A549 (cell line): ENCODE results near the gene FSCN2. TPM values are rescaled to one million over a fixed set of nuclear protein-coding genes. Genes with fewer than 3 reads are reported as not detected.

Source experiments
- ATAC-seq, 2 experiments: fragments of 200-7000 bp in 1 of 2; fragments of >200 bp in 1 of 2; cut with Nextera tagmentation in 1 of 2; cut with Tn5 transposase in 1 of 2; 3 replicates each; pipeline versions ENCODE4 v1.8.0 to v1.9.1; 2018 to 2020; ENCODE audit warnings: mild to moderate bottlenecking in 1 of 2, moderate library complexity in 1 of 2
- CTCF ChIA-PET: fragments of 300-600 bp; sonication (Branson Sonifier 250); formaldehyde crosslinking; extraction: SDS; loops from one replicate; lab custom pipeline; 2021; ENCODE audit warnings: antibody characterized with exemption, inconsistent platforms; lab: Yijun Ruan, JAX
- POLR2A ChIA-PET: fragments of 350-600 bp; formaldehyde crosslinking; extraction: SDS; loops from one replicate; lab custom pipeline; 2021; ENCODE audit warnings: antibody characterized with exemption, inconsistent platforms; lab: Yijun Ruan, JAX
- DNase-seq, 2 experiments: peaks; one replicate each; pipeline versions ENCODE4 v3.0.0 to v3.0.0-alpha.2; 2011 to 2016; ENCODE audit warnings: low read depth in 1 of 2, low spot score in 1 of 2
- FAIRE-seq: peaks from 2 replicates; lab custom pipeline; 2011; peaks lifted over from hg19 to GRCh38; lab: Jason Lieb, UNC
- H3K27ac ChIP-seq, 2 experiments: fragments of >200 bp; sonication (Bioruptor Twin); formaldehyde crosslinking; 3 replicates each; pipeline ENCODE4 v1.5.1; 2016 to 2017
- H3K4me1 ChIP-seq: fragments of >200 bp; sonication (Bioruptor Twin); formaldehyde crosslinking; 3 replicates; pipeline ENCODE4 v1.6.1; 2016
- H3K4me2 ChIP-seq: fragments of >200 bp; sonication (Bioruptor Twin); formaldehyde crosslinking; 3 replicates; pipeline ENCODE4 v1.6.1; 2016
- H3K4me3 ChIP-seq: fragments of >200 bp; sonication (Bioruptor Twin); formaldehyde crosslinking; 3 replicates; pipeline ENCODE4 v1.5.1; 2016
- H3K9me3 ChIP-seq: fragments of >200 bp; sonication (Bioruptor Twin); formaldehyde crosslinking; 3 replicates; pipeline ENCODE4 v1.6.1; 2016
- CHD2 ChIP-seq: fragments of 150-350 bp; IDR thresholded peaks from 2 replicates; pipeline ENCODE4 v1.6.1; 2014; ENCODE audit warnings: low read length; ENCODE audit not compliant: partially characterized antibody
- CHD4 ChIP-seq: fragments of 200-600 bp; sonication (generic); IDR thresholded peaks from 2 replicates; pipeline ENCODE4 v1.6.1; 2016; ENCODE audit warnings: antibody characterized with exemption, mild to moderate bottlenecking, borderline replicate concordance
- EHF ChIP-seq: fragments of 250-450 bp; sonication (Bioruptor Pico); IDR thresholded peaks from 2 replicates; pipeline ENCODE4 v1.5.0; 2020; ENCODE audit warnings: mild to moderate bottlenecking
- EHMT2 ChIP-seq: fragments of 200-600 bp; sonication (generic); IDR thresholded peaks from 2 replicates; pipeline ENCODE4 v1.6.1; 2016; ENCODE audit warnings: antibody characterized with exemption, low read depth, mild to moderate bottlenecking, moderate library complexity
- HDAC2 ChIP-seq: fragments of 200-600 bp; sonication (generic); IDR thresholded peaks from 2 replicates; pipeline ENCODE4 v1.6.1; 2016
- HOXA7 ChIP-seq: fragments of 250-450 bp; sonication (Bioruptor Pico); IDR thresholded peaks from 2 replicates; pipeline ENCODE4 v1.5.0; 2020; ENCODE audit warnings: mild to moderate bottlenecking, moderate library complexity
- HOXB13 ChIP-seq: fragments of 250-450 bp; sonication (Bioruptor Pico); IDR thresholded peaks from 2 replicates; pipeline ENCODE4 v1.5.0; 2020; ENCODE audit warnings: low read depth, mild to moderate bottlenecking, moderate library complexity
- KDM1A ChIP-seq: fragments of 200-600 bp; sonication (generic); IDR thresholded peaks from 2 replicates; pipeline ENCODE4 v1.6.1; 2016; ENCODE audit warnings: low read depth, mild to moderate bottlenecking
- KDM5A ChIP-seq: fragments of 200-600 bp; sonication (generic); IDR thresholded peaks from 2 replicates; pipeline ENCODE4 v1.6.1; 2016; ENCODE audit warnings: antibody characterized with exemption, mild to moderate bottlenecking
- MAFK ChIP-seq: fragments of 450-650 bp; IDR thresholded peaks from 2 replicates; pipeline ENCODE4 v1.6.1; 2014; ENCODE audit not compliant: partially characterized antibody
- POLR2A ChIP-seq: IDR thresholded peaks from 2 replicates; pipeline ENCODE4 v1.6.1; 2012; ENCODE audit warnings: mild to moderate bottlenecking, low read length
- RFX5 ChIP-seq: fragments of 450-650 bp; IDR thresholded peaks from 2 replicates; pipeline ENCODE4 v1.7.1; 2014; ENCODE audit warnings: antibody characterized with exemption, mild to moderate bottlenecking, moderate library complexity
- RNF2 ChIP-seq: fragments of 200-600 bp; sonication (generic); IDR thresholded peaks from 2 replicates; pipeline ENCODE4 v1.6.1; 2016; ENCODE audit warnings: low read depth, mild to moderate bottlenecking, antibody characterized with exemption, moderate library complexity, borderline replicate concordance
- SMC3 ChIP-seq: fragments of >200 bp; sonication (Bioruptor Twin); formaldehyde crosslinking; IDR thresholded peaks from 3 replicates; pipeline ENCODE4 v1.6.1; 2018; ENCODE audit warnings: inconsistent platforms
- TFCP2L1 ChIP-seq: fragments of 250-450 bp; sonication (Bioruptor Pico); IDR thresholded peaks from 2 replicates; pipeline ENCODE4 v1.5.0; 2021; ENCODE audit warnings: mild to moderate bottlenecking
- ZNF302 ChIP-seq: fragments of 250-450 bp; sonication (Bioruptor Pico); IDR thresholded peaks from 2 replicates; pipeline ENCODE4 v1.9.0; 2021; ENCODE audit warnings: inconsistent platforms, mild to moderate bottlenecking, moderate library complexity
- WGBS: methylation state at CpG from one replicate; pipeline ENCODE4 v1.1.6; 2017; ENCODE audit errors: missing lambda C conversion rate; 5-methylcytosine and 5-hydroxymethylcytosine counted together
- polyA plus RNA-seq, 4 experiments: library from polyadenylated mRNA; depleted of rRNA in 3 of 4; stranded (reverse); fragments of >200 nt; fragmentation: RNase III in 1 of 4; extraction: RNeasy Plus Mini Kit Qiagen cat#74134 plus additional on column Dnase treatment in 1 of 4; gene quantifications; 2 replicates in 3 of 4; 3 replicates in 1 of 4; pipeline ENCODE4 v1.2.3, GENCODE V29; 2011 to 2017
- TF ChIP-seq, protein P1 (sequence below): IDR thresholded peaks from 2 replicates; pipeline ENCODE4 v1.6.1; 2012; ENCODE audit warnings: low read depth, borderline replicate concordance
- TF ChIP-seq, protein P2 (sequence below): fragments of 200-600 bp; sonication (generic); IDR thresholded peaks from 2 replicates; pipeline ENCODE4 v1.6.1; 2016; ENCODE audit warnings: antibody characterized with exemption, mild to moderate bottlenecking, moderate library complexity
- TF ChIP-seq, protein P3 (sequence below): fragments of 250-450 bp; sonication (Bioruptor Pico); IDR thresholded peaks from 2 replicates; pipeline ENCODE4 v1.5.0; 2020; ENCODE audit warnings: low read depth, mild to moderate bottlenecking, moderate library complexity
- TF ChIP-seq, protein P4 (sequence below): fragments of 250-450 bp; sonication (Bioruptor Pico); IDR thresholded peaks from 2 replicates; pipeline ENCODE4 v1.5.0; 2021; ENCODE audit warnings: mild to moderate bottlenecking, moderate library complexity, borderline replicate concordance
- TF ChIP-seq, protein P5 (sequence below): IDR thresholded peaks from 2 replicates; pipeline ENCODE4 v1.6.1; 2012

FSCN2 gene
- polyA plus RNA-seq, 2 of the 4 experiments (the other 2 are of a cell fraction): 0.84 to 1.3 TPM

DNA sequence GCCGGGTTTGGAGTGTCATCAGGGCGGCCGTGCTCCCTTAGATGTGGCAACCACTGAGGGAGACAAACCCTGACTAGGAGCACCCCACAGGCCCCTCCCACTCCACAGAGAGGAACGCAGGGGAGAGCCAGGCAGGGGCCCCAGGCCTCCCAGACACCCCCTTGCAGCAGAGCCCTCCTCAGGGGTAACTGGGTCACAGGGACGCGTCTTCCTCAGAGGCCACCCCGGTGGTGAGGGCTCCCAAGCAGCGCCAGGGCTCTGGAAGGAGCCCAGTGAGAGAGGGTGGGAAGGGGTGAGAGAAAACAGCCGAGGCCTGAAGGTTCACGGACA lies 11.4 kb downstream of the FSCN2 start:
- no peak overlapping the region for H3K4me2 ChIP-seq
- FAIRE-seq (no peak), ATAC-seq (no peak), DNase-seq (no peak)
- ChIA-PET POLR2A (no interaction called here), CTCF (interaction anchor here (0.9 to 6.4 kb wide), 9 partner anchors 11 to 397 kb away, joined by 3 to 36 read pairs (median 4); partner anchors contain the start of genes FAAP100 and FSCN2)
- H3K27ac ChIP-seq: no peak overlapping the region
- H3K4me3 ChIP-seq: no peak overlapping the region
- H3K9me3 ChIP-seq: no peaks in the 10 kb centered on the region
- peaks cover under 1% of the 10 kb centered on the region; the same call in 1 of the 3 replicates for H3K4me1 ChIP-seq
- 93% methylated on average over 10 of the region's 10 CpGs for WGBS
- TF ChIP-seq HOXB13 (CRISPR knock-in tag) (no peak), ZNF302 (no peak), MAFK (no peak), TFCP2L1 (no peak), CHD4 (no peak), SMC3 (no peak), CHD2 (no peak), RFX5 (no peak), RNF2 (no peak), KDM1A (no peak), HOXA7 (CRISPR knock-in tag) (no peak), EHF (CRISPR knock-in tag) (no peak), EHMT2 (no peak), KDM5A (no peak), POLR2A (no peak)
- TF ChIP-seq, protein P1, sequence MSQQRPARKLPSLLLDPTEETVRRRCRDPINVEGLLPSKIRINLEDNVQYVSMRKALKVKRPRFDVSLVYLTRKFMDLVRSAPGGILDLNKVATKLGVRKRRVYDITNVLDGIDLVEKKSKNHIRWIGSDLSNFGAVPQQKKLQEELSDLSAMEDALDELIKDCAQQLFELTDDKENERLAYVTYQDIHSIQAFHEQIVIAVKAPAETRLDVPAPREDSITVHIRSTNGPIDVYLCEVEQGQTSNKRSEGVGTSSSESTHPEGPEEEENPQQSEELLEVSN: no peak
- TF ChIP-seq, protein P2, sequence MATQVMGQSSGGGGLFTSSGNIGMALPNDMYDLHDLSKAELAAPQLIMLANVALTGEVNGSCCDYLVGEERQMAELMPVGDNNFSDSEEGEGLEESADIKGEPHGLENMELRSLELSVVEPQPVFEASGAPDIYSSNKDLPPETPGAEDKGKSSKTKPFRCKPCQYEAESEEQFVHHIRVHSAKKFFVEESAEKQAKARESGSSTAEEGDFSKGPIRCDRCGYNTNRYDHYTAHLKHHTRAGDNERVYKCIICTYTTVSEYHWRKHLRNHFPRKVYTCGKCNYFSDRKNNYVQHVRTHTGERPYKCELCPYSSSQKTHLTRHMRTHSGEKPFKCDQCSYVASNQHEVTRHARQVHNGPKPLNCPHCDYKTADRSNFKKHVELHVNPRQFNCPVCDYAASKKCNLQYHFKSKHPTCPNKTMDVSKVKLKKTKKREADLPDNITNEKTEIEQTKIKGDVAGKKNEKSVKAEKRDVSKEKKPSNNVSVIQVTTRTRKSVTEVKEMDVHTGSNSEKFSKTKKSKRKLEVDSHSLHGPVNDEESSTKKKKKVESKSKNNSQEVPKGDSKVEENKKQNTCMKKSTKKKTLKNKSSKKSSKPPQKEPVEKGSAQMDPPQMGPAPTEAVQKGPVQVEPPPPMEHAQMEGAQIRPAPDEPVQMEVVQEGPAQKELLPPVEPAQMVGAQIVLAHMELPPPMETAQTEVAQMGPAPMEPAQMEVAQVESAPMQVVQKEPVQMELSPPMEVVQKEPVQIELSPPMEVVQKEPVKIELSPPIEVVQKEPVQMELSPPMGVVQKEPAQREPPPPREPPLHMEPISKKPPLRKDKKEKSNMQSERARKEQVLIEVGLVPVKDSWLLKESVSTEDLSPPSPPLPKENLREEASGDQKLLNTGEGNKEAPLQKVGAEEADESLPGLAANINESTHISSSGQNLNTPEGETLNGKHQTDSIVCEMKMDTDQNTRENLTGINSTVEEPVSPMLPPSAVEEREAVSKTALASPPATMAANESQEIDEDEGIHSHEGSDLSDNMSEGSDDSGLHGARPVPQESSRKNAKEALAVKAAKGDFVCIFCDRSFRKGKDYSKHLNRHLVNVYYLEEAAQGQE: no peak
- TF ChIP-seq, protein P3, sequence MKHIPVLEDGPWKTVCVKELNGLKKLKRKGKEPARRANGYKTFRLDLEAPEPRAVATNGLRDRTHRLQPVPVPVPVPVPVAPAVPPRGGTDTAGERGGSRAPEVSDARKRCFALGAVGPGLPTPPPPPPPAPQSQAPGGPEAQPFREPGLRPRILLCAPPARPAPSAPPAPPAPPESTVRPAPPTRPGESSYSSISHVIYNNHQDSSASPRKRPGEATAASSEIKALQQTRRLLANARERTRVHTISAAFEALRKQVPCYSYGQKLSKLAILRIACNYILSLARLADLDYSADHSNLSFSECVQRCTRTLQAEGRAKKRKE: no peak
- TF ChIP-seq, protein P4, sequence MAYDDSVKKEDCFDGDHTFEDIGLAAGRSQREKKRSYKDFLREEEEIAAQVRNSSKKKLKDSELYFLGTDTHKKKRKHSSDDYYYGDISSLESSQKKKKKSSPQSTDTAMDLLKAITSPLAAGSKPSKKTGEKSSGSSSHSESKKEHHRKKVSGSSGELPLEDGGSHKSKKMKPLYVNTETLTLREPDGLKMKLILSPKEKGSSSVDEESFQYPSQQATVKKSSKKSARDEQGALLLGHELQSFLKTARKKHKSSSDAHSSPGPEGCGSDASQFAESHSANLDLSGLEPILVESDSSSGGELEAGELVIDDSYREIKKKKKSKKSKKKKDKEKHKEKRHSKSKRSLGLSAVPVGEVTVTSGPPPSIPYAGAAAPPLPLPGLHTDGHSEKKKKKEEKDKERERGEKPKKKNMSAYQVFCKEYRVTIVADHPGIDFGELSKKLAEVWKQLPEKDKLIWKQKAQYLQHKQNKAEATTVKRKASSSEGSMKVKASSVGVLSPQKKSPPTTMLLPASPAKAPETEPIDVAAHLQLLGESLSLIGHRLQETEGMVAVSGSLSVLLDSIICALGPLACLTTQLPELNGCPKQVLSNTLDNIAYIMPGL (CRISPR knock-in tag): no peak
- TF ChIP-seq, all 56 proteins: peak for 0

DNA sequence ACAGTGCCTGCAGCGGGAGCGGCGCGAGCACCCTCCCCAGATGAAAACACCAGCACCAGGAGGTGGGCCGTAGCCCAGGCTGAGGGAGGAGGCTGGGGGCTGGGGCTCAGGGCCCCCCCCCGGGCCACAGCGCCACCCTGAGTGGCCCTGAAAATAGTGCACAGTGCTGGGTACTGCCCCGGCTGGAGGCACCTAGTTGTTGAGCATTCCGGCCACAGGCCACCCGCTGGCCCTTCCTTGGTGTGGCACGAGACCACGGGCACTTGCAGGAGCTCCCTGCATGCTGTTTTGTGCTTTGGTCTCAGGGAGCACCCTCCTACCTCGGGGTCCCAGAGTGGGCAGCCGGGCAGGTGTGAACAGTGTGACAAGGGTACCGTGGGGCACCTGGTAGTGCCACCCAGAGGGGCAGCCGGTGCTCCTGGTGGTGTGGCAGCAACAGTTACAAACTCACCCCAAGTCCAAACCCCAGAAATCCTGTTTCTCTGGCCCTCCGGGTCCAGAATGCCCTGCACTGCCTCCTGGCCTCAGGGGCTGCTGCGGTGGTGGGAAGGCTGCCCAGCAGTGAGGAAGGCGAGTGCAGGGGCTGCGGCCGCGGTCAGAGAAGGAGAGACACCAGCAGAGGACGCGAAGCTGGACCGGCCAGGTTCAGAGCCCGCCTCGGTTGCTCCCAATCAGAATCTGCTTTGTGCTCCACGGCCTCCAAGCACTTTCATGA lies 11.9 kb downstream of the FSCN2 start:
- Histone ChIP-seq H3K4me3 (no peak overlapping the region), H3K9me3 (no peaks in the 10 kb centered on the region), H3K27ac (no peak overlapping the region), H3K4me2 (no peak overlapping the region), H3K4me1 (no peaks in the 10 kb centered on the region)
- FAIRE-seq: no peak
- TF ChIP-seq, protein P5, sequence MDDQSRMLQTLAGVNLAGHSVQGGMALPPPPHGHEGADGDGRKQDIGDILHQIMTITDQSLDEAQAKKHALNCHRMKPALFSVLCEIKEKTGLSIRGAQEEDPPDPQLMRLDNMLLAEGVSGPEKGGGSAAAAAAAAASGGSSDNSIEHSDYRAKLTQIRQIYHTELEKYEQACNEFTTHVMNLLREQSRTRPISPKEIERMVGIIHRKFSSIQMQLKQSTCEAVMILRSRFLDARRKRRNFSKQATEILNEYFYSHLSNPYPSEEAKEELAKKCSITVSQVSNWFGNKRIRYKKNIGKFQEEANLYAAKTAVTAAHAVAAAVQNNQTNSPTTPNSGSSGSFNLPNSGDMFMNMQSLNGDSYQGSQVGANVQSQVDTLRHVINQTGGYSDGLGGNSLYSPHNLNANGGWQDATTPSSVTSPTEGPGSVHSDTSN: 0 out of 2 replicates have a peak, but pooled peaks have one; percentile 18
- TF ChIP-seq HDAC2: no peak
- ChIA-PET POLR2A (no interaction called here), CTCF (interaction anchor here (1.0 to 6.4 kb wide), 11 partner anchors 11 to 397 kb away, joined by 3 to 36 read pairs (median 4); partner anchors contain the start of gene FAAP100)
- WGBS: 96% methylated on average over 26 of the region's 28 CpGs
- DNase-seq: no peak
- ATAC-seq: peak; percentile 2 to 4; a peak in 1 of 6 replicates
